Esophagus muscularis mucosa (tissue), 4 donors: ENCODE measurements around the gene SLC25A33. TPM values are rescaled to one million over a fixed set of nuclear protein-coding genes. Genes with fewer than 3 reads are reported as not detected.

Experiments
- DNase-seq: peaks from one replicate; pipeline ENCODE4 v3.0.0-alpha.2; 2017; ENCODE audit errors: extremely low spot score
- H3K27ac ChIP-seq, 4 donors: fragments of 200-600 bp; sonication (generic); replicated peaks in 1 of 4; 1 replicate in 3 of 4; 2 replicates in 1 of 4; pipeline ENCODE4 v1.5.1; 2016 to 2019; ENCODE audit warnings: mild to moderate bottlenecking in 1 of 4
- H3K27me3 ChIP-seq, 4 donors: fragments of 200-600 bp; sonication (generic); one replicate each; pipeline versions ENCODE4 v1.5.1 to v1.6.0; 2016 to 2019
- H3K36me3 ChIP-seq, 4 donors: fragments of 200-600 bp; sonication (generic); one replicate each; pipeline ENCODE4 v1.5.1; 2016 to 2019
- H3K4me1 ChIP-seq, 4 donors: fragments of 200-600 bp; sonication (generic); one replicate each; pipeline ENCODE4 v1.5.1; 2016 to 2019
- H3K4me3 ChIP-seq, 4 donors: fragments of 200-600 bp; sonication (generic); 1 replicate in 2 of 4; 2 replicates in 2 of 4; pipeline ENCODE4 v1.5.1; 2016 to 2019; ENCODE audit warnings: mild to moderate bottlenecking in 4 of 4, moderate library complexity in 1 of 4
- H3K9me3 ChIP-seq, 4 donors: fragments of 200-600 bp; sonication (generic); 1 replicate in 3 of 4; 2 replicates in 1 of 4; pipeline ENCODE4 v1.5.1; 2016 to 2019
- EP300 ChIP-seq: sonication (generic); formaldehyde crosslinking; IDR thresholded peaks from one replicate; pipeline ENCODE4 v1.6.1; 2017; ENCODE audit warnings: antibody characterized with exemption
- POLR2A ChIP-seq: fragments of 450-650 bp; IDR thresholded peaks from one replicate; pipeline ENCODE4 v1.6.1; 2017; ENCODE audit warnings: antibody characterized with exemption, moderate library complexity, mild to moderate bottlenecking, low read depth
- POLR2AphosphoS5 ChIP-seq, 2 donors: sonication (generic); formaldehyde crosslinking; IDR thresholded peaks; one replicate each; pipeline ENCODE4 v1.6.1; 2017; ENCODE audit warnings: antibody characterized with exemption in 2 of 2
- WGBS: methylation state at CpG from one replicate; pipeline ENCODE4 v1.1.5; 2018; 5-methylcytosine and 5-hydroxymethylcytosine counted together
- intact Hi-C: fragments of 100-400 bp; cut with DNase I; formaldehyde crosslinking; loops from one replicate; pipeline ENCODE4 v1.15.1; 2023
- total RNA-seq, 4 donors: library from RNA; depleted of rRNA; stranded (reverse); fragments of >200 nt; gene quantifications; one replicate each; pipeline versions ENCODE4 v1.1.0 to v1.2.1, GENCODE V29; 2016
- TF ChIP-seq, protein P1 (sequence below), 3 experiments: fragments of 200-600 bp in 2 of 3; fragments of 450-650 bp in 1 of 3; sonication (generic) in 2 of 3; IDR thresholded peaks; one replicate each; pipeline ENCODE4 v1.5.1; 2017 to 2019; ENCODE audit warnings: antibody characterized with exemption in 3 of 3, mild to moderate bottlenecking in 2 of 3, moderate library complexity in 1 of 3

Gene SLC25A33
- total RNA-seq, 4 donors from 2014 or later, result 5.1 to 15.6 (median 8.9) TPM

GRCh38 chr1:9612162-9612845, 73.0 kb downstream of the SLC25A33 start:
- Histone ChIP-seq H3K27me3 (no peaks in the 10 kb centered on the region), H3K4me3 (no peak overlapping the region), H3K36me3 (peaks cover 10 to 69% (median 67%) of the 10 kb centered on the region in 4 donors), H3K9me3 (no peaks in the 10 kb centered on the region), H3K4me1 (peaks cover 0 to 6% (median 2%) of the 10 kb centered on the region in 4 donors), H3K27ac (no peak overlapping the region)
- intact Hi-C loops, result no loop called here
- no peak for DNase-seq
- 90% methylated on average over 2 of the region's 11 CpGs for WGBS
- TF ChIP-seq POLR2A (no peak), EP300 (no peak), POLR2AphosphoS5 (IDR thresholded peaks at IDR 0.05) (no peak)
- TF ChIP-seq, protein P1, sequence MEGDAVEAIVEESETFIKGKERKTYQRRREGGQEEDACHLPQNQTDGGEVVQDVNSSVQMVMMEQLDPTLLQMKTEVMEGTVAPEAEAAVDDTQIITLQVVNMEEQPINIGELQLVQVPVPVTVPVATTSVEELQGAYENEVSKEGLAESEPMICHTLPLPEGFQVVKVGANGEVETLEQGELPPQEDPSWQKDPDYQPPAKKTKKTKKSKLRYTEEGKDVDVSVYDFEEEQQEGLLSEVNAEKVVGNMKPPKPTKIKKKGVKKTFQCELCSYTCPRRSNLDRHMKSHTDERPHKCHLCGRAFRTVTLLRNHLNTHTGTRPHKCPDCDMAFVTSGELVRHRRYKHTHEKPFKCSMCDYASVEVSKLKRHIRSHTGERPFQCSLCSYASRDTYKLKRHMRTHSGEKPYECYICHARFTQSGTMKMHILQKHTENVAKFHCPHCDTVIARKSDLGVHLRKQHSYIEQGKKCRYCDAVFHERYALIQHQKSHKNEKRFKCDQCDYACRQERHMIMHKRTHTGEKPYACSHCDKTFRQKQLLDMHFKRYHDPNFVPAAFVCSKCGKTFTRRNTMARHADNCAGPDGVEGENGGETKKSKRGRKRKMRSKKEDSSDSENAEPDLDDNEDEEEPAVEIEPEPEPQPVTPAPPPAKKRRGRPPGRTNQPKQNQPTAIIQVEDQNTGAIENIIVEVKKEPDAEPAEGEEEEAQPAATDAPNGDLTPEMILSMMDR (IDR thresholded peaks at IDR 0.05), result no peak

- Histone ChIP-seq H3K4me3 (no peak overlapping the region), H3K36me3 (peaks cover 10 to 61% (median 60%) of the 10 kb centered on the region in 4 donors), H3K27ac (no peak overlapping the region), H3K4me1 (peaks cover 0 to 6% (median 2%) of the 10 kb centered on the region in 4 donors), H3K27me3 (peaks cover 0 to 1% (median 0%) of the 10 kb centered on the region in 4 donors), H3K9me3 (no peaks in the 10 kb centered on the region)
- DNase-seq, result no peak
- intact Hi-C loops, result no loop called here
- whole genome bisulfite sequencing, result 89% methylated on average over 12 of the region's 20 CpGs
- TF ChIP-seq, protein P1 (IDR thresholded peaks at IDR 0.05), result no peak
- TF ChIP-seq POLR2AphosphoS5 (IDR thresholded peaks at IDR 0.05) (no peak), EP300 (no peak), POLR2A (no peak)
These were observed 73.8 kb downstream of the SLC25A33 start for GRCh38 chr1:9612871-9613624.

DNA sequence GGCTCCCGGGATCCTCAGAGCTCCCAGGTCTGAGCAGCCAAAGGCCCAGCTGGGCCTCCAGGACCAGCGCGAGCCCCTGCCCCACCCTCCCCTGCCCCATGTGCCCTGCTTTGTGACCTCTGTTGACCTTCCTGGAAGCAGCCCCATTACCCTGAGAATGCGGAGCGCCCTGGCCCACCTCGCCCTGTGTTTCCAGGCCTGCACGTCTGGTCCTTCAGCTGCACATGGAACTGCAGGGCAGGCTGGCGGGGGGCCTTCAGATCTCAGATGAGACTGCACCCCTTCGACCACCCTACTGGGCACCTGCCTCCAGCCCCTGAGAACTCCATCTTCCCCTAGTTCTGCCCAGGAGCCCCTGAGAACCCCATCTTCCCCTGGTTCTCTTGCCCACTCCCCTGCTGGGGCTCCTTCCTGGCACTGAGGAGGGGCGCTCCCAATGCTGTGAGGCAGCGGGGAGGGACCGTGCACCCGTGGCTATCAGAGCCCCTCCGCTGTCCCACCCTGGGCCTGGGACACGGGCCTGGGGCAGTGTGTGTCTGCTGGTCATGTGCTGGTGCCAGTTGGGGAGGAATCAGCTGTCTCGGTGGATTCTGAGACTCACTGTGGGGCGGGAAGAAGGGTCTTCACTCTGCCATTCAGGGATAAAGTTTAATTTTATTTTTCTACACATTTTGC, 74.5 kb downstream of the SLC25A33 start:
- DNase-seq, result no peak
- no peaks in the 10 kb centered on the region for H3K9me3 ChIP-seq
- TF ChIP-seq, protein P1 (IDR thresholded peaks at IDR 0.05), result no peak
- TF ChIP-seq EP300 (no peak), POLR2A (no peak), POLR2AphosphoS5 (IDR thresholded peaks at IDR 0.05) (no peak)
- 81% methylated on average over 14 of the region's 17 CpGs for WGBS
- intact Hi-C loops, result no loop called here
- H3K4me3 ChIP-seq, result no peak overlapping the region
- H3K27me3 ChIP-seq, result peaks cover 0 to 9% (median 0%) of the 10 kb centered on the region in 4 donors
- peaks cover 10 to 54% (median 53%) of the 10 kb centered on the region in 4 donors for H3K36me3 ChIP-seq
- H3K4me1 ChIP-seq, result peaks cover 0 to 6% (median 2%) of the 10 kb centered on the region in 4 donors
- no peak overlapping the region for H3K27ac ChIP-seq

- intact Hi-C loops, result no loop called here
- no peak overlapping the region for H3K27ac ChIP-seq
- WGBS, result 25% methylated on average over 6 of the region's 16 CpGs
- DNase-seq, result no peak
- no peaks in the 10 kb centered on the region for H3K9me3 ChIP-seq
- H3K27me3 ChIP-seq, result peaks cover 0 to 26% (median 0%) of the 10 kb centered on the region in 4 donors
- no peak overlapping the region for H3K4me3 ChIP-seq
- peaks cover 6 to 37% (median 35%) of the 10 kb centered on the region in 4 donors for H3K36me3 ChIP-seq
- H3K4me1 ChIP-seq, result peaks cover 0 to 6% (median 2%) of the 10 kb centered on the region in 4 donors
- TF ChIP-seq, protein P1 (IDR thresholded peaks at IDR 0.05), result peak; percentile 41 to 64 (median 42)
- TF ChIP-seq POLR2AphosphoS5 (IDR thresholded peaks at IDR 0.05) (no peak), POLR2A (no peak)
These were observed 76.2 kb downstream of the SLC25A33 start for GRCh38 chr1:9615316-9616063.
